CD14-positive monocyte (primary cell): ENCODE measurements around the gene EEF1A1. TPM values are rescaled to one million over a fixed set of nuclear protein-coding genes. Genes with fewer than 3 reads are reported as not detected.

Experiments
- DNase-seq, 3 donors: peaks; one replicate each; pipeline ENCODE4 v3.0.0-alpha.2; 2011 to 2022
- H2AFZ ChIP-seq: 2 replicates; pipeline ENCODE4 v1.6.0; 2012; ENCODE audit warnings: mild to moderate bottlenecking, low read depth, low read length, inconsistent platforms; ENCODE audit not compliant: insufficient read depth, poor library complexity, severe bottlenecking
- H3K27ac ChIP-seq, 2 donors: 1 replicate in 1 of 2; 2 replicates in 1 of 2; pipeline ENCODE4 v1.5.1; 2012 to 2013; ENCODE audit warnings: low read length in 2 of 2, control low read depth in 1 of 2, inconsistent platforms in 1 of 2, low read depth in 1 of 2, mild to moderate bottlenecking in 1 of 2
- H3K27me3 ChIP-seq, 2 donors: one replicate each; pipeline versions ENCODE4 v1.6.0 to v1.6.1; 2011 to 2013; ENCODE audit warnings: low read length in 2 of 2; ENCODE audit not compliant: control insufficient read depth in 2 of 2, insufficient read depth in 2 of 2
- H3K36me3 ChIP-seq, 2 donors: replicated peaks in 1 of 2; 1 replicate in 1 of 2; 2 replicates in 1 of 2; pipeline versions ENCODE4 v1.5.1 to v1.6.1; 2012 to 2013; ENCODE audit warnings: low read length in 2 of 2, control low read depth in 1 of 2, inconsistent platforms in 1 of 2, mild to moderate bottlenecking in 1 of 2; ENCODE audit not compliant: insufficient read depth in 2 of 2, control insufficient read depth in 1 of 2
- H3K4me1 ChIP-seq, 2 donors: 1 replicate in 1 of 2; 2 replicates in 1 of 2; pipeline versions ENCODE4 v1.5.1 to v1.6.1; 2012 to 2013; ENCODE audit warnings: low read length in 2 of 2, control low read depth in 1 of 2, inconsistent platforms in 1 of 2, mild to moderate bottlenecking in 1 of 2, moderate library complexity in 1 of 2; ENCODE audit not compliant: insufficient read depth in 2 of 2, control insufficient read depth in 1 of 2
- H3K4me2 ChIP-seq: replicated peaks from 2 replicates; pipeline ENCODE3; 2012; ENCODE audit warnings: low read length, moderate library complexity, mild to moderate bottlenecking; ENCODE audit not compliant: poor library complexity, severe bottlenecking; ENCODE audit errors: extremely low read depth
- H3K4me3 ChIP-seq, 3 experiments: fragments of 200-600 bp in 1 of 3; sonication (generic) in 1 of 3; replicated peaks in 1 of 3; 1 replicate in 2 of 3; 2 replicates in 1 of 3; pipeline ENCODE4 v1.5.1; 2011 to 2013; ENCODE audit warnings: low read length in 3 of 3, mild to moderate bottlenecking in 3 of 3, control low read depth in 2 of 3, low read depth in 2 of 3, inconsistent platforms in 1 of 3, moderate library complexity in 1 of 3
- H3K79me2 ChIP-seq: 2 replicates; pipeline ENCODE4 v1.6.0; 2012; ENCODE audit warnings: mild to moderate bottlenecking, control low read depth, inconsistent platforms, low read length, moderate library complexity; ENCODE audit not compliant: insufficient read depth
- H3K9ac ChIP-seq: 2 replicates; pipeline ENCODE4 v1.6.0; 2017; ENCODE audit warnings: low read length, mild to moderate bottlenecking; ENCODE audit not compliant: insufficient read depth, poor library complexity, severe bottlenecking
- H3K9me3 ChIP-seq, 2 donors: replicated peaks in 1 of 2; 1 replicate in 1 of 2; 2 replicates in 1 of 2; pipeline versions ENCODE4 v1.5.1 to v1.6.1; 2012 to 2013; ENCODE audit warnings: low read length in 2 of 2, control low read depth in 1 of 2; ENCODE audit not compliant: control insufficient read depth in 1 of 2, insufficient read depth in 1 of 2
- H4K20me1 ChIP-seq: 2 replicates; pipeline ENCODE4 v1.6.0; 2012; ENCODE audit warnings: mild to moderate bottlenecking, low read length, control low read depth, moderate library complexity; ENCODE audit not compliant: insufficient read depth
- H3K27ac Mint-ChIP-seq, 7 donors: one replicate each; pipeline ENCODE4 v1.8.0; 2020; ENCODE audit warnings: mild to moderate bottlenecking in 7 of 7, mixed read lengths in 7 of 7, moderate library complexity in 6 of 7, inconsistent platforms in 2 of 7
- H3K27me3 Mint-ChIP-seq, 3 donors: one replicate each; pipeline ENCODE4 v1.8.0; 2021 to 2022; ENCODE audit warnings: low read depth in 3 of 3, mild to moderate bottlenecking in 3 of 3, mixed read lengths in 3 of 3, moderate library complexity in 3 of 3, inconsistent platforms in 1 of 3
- H3K36me3 Mint-ChIP-seq, 2 donors: one replicate each; pipeline ENCODE4 v1.8.0; 2020; ENCODE audit warnings: mixed read lengths in 2 of 2, inconsistent platforms in 1 of 2, mild to moderate bottlenecking in 1 of 2
- H3K4me1 Mint-ChIP-seq: one replicate; pipeline ENCODE4 v1.8.0; 2020; ENCODE audit warnings: mild to moderate bottlenecking, mixed read lengths
- H3K4me3 Mint-ChIP-seq, 2 donors: one replicate each; pipeline ENCODE4 v1.8.0; 2020; ENCODE audit warnings: mild to moderate bottlenecking in 2 of 2, mixed read lengths in 2 of 2, moderate library complexity in 1 of 2
- H3K9me3 Mint-ChIP-seq, 7 donors: one replicate each; pipeline ENCODE4 v1.8.0; 2020 to 2022; ENCODE audit warnings: mixed read lengths in 7 of 7, mild to moderate bottlenecking in 6 of 7, moderate library complexity in 6 of 7, inconsistent platforms in 2 of 7
- WGBS: methylation state at CpG from one replicate; pipeline ENCODE4 v1.1.5; 2013; ENCODE audit warnings: missing lambda C conversion rate; ENCODE audit not compliant: insufficient coverage; 5-methylcytosine and 5-hydroxymethylcytosine counted together
- intact Hi-C, 2 donors: fragments of 100-400 bp; cut with micrococcal nuclease; formaldehyde crosslinking; loops; one replicate each; pipeline versions ENCODE4 v1.15.0 to v1.15.1; 2023
- polyA plus RNA-seq, 3 donors: library from polyadenylated mRNA; depleted of rRNA in 1 of 3; unstranded in 2 of 3; stranded (reverse) in 1 of 3; fragments of 300-500 nt in 2 of 3; fragments of >200 nt in 1 of 3; fragmentation: Illumina TruSeq in 2 of 3; gene quantifications; 1 replicate in 2 of 3; 2 replicates in 1 of 3; pipeline ENCODE4 v1.2.3, GENCODE V29; 2012 to 2021
- TF ChIP-seq, protein P1 (sequence below): fragments of 200-600 bp; IDR thresholded peaks from one replicate; pipeline ENCODE4 v1.8.0; 2022; ENCODE audit warnings: antibody characterized with exemption, mild to moderate bottlenecking

Gene EEF1A1
- polyA plus RNA-seq, 3 donors, result 5,292 to 7,368 (median 5,586) TPM

DNA sequence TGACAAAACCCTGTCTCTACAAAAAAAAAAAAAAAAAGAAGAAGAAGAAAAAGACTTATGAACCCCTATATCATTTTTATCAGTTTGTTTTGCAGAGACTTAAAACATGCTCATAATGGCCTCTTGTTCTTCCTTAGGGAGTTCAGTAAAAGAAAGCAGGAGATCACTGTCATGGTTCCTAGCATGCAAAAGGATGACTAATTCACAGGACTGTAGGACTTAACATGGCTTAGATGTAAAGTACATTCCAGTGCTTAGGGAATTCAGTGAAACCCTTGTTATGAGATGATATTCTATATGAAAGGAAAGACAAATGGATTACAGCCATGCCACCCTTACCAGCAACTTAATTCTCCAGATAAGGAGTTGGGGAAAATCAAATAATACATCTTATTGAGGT is 29.5 kb downstream of the EEF1A1 start:
- peaks cover 66 to 95% of the 10 kb centered on the region in 2 donors for H3K36me3 ChIP-seq
- H3K9ac ChIP-seq, result no peak overlapping the region
- no peak overlapping the region for H3K4me3 ChIP-seq
- H3K79me2 ChIP-seq, result peaks cover 22% of the 10 kb centered on the region
- H3K9me3 Mint-ChIP-seq, result peaks cover 0 to 6% (median 2%) of the 10 kb centered on the region in 7 donors
- peak overlapping the region in 1 of 7 donors; percentile 20 for H3K27ac Mint-ChIP-seq
- no peak overlapping the region for H2AFZ ChIP-seq
- H3K4me1 ChIP-seq, result no peaks in the 10 kb centered on the region
- DNase-seq, result no peak
- peaks cover 10% of the 10 kb centered on the region for H4K20me1 ChIP-seq
- H3K27ac ChIP-seq, result peak overlapping the region in 1 of 2 donors; percentile 38
- H3K4me1 Mint-ChIP-seq, result no peaks in the 10 kb centered on the region
- H3K9me3 ChIP-seq, result no peaks in the 10 kb centered on the region
- no peak overlapping the region for H3K4me3 Mint-ChIP-seq
- peaks cover 60 to 89% of the 10 kb centered on the region in 2 donors for H3K36me3 Mint-ChIP-seq
- no peaks in the 10 kb centered on the region for H3K27me3 Mint-ChIP-seq
- H3K4me2 ChIP-seq, result no peak overlapping the region
- intact Hi-C loops, result no loop called here
- TF ChIP-seq, protein P1, sequence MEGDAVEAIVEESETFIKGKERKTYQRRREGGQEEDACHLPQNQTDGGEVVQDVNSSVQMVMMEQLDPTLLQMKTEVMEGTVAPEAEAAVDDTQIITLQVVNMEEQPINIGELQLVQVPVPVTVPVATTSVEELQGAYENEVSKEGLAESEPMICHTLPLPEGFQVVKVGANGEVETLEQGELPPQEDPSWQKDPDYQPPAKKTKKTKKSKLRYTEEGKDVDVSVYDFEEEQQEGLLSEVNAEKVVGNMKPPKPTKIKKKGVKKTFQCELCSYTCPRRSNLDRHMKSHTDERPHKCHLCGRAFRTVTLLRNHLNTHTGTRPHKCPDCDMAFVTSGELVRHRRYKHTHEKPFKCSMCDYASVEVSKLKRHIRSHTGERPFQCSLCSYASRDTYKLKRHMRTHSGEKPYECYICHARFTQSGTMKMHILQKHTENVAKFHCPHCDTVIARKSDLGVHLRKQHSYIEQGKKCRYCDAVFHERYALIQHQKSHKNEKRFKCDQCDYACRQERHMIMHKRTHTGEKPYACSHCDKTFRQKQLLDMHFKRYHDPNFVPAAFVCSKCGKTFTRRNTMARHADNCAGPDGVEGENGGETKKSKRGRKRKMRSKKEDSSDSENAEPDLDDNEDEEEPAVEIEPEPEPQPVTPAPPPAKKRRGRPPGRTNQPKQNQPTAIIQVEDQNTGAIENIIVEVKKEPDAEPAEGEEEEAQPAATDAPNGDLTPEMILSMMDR, result no peak
- no peaks in the 10 kb centered on the region for H3K27me3 ChIP-seq

DNA sequence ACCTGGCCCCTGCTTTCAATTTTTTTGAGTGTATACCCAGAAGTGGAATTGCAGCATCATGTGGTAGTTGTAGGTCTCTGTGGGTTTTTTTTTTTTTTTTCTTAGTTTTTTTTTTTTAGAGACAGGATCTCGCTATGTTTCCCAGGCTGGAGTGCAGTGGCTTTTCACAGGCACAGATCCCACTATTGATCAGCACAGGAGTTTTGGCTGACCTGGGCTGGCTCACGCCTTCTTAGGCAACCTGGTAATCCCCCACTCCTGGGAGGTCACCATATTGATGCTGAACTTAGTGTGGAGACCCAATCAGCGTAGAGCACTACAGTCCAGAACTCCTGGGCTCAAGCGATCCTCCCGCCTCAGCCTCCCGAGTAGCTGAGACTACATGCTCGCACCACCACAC is 33.4 kb downstream of the EEF1A1 start:
- Histone ChIP-seq H3K4me3 (no peak overlapping the region), H3K4me2 (no peak overlapping the region), H3K9me3 (no peaks in the 10 kb centered on the region), H3K79me2 (peaks cover 22% of the 10 kb centered on the region), H3K27ac (no peak overlapping the region), H3K9ac (no peak overlapping the region), H4K20me1 (peaks cover 10% of the 10 kb centered on the region), H3K27me3 (no peaks in the 10 kb centered on the region), H3K4me1 (no peaks in the 10 kb centered on the region), H3K36me3 (peaks cover 72 to 97% of the 10 kb centered on the region in 2 donors), H2AFZ (no peak overlapping the region)
- Mint-ChIP-seq H3K27ac (peak overlapping the region in 2 of 7 donors; percentile 25 to 46), H3K36me3 (peaks cover 65 to 93% of the 10 kb centered on the region in 2 donors), H3K9me3 (peaks cover 0 to 6% (median 2%) of the 10 kb centered on the region in 7 donors), H3K4me1 (no peaks in the 10 kb centered on the region), H3K4me3 (no peak overlapping the region), H3K27me3 (no peaks in the 10 kb centered on the region)
- WGBS, result 100% methylated on average over 2 of the region's 7 CpGs
- intact Hi-C loops, result no loop called here
- no peak for DNase-seq
- TF ChIP-seq, protein P1, result no peak
